Sigmoid colon (tissue), 7 donors: ENCODE measurements around the gene RAG2. TPM values are rescaled to one million over a fixed set of nuclear protein-coding genes. Genes with fewer than 3 reads are reported as not detected.

Experiments used
- DNase-seq: peaks from one replicate; pipeline ENCODE4 v3.0.0-alpha.2; 2019
- H3K27ac ChIP-seq, 4 donors: fragments of 200-600 bp; sonication (generic); one replicate each; pipeline ENCODE4 v1.5.1; 2016 to 2019; ENCODE audit warnings: mild to moderate bottlenecking in 1 of 4
- H3K27me3 ChIP-seq, 3 donors: fragments of 200-600 bp; sonication (generic); one replicate each; pipeline ENCODE4 v1.5.1; 2019; ENCODE audit warnings: mild to moderate bottlenecking in 1 of 3
- H3K36me3 ChIP-seq, 4 donors: fragments of 200-600 bp; sonication (generic); one replicate each; pipeline ENCODE4 v1.5.1; 2016 to 2019
- H3K4me1 ChIP-seq, 4 donors: fragments of 200-600 bp; sonication (generic); one replicate each; pipeline ENCODE4 v1.5.1; 2017 to 2019
- H3K4me3 ChIP-seq, 4 donors: fragments of 200-600 bp; sonication (generic); one replicate each; pipeline ENCODE4 v1.5.1; 2017 to 2019; ENCODE audit warnings: mild to moderate bottlenecking in 2 of 4, moderate library complexity in 1 of 4
- H3K9me3 ChIP-seq, 4 donors: fragments of 200-600 bp in 3 of 4; sonication (generic) in 3 of 4; one replicate each; pipeline versions ENCODE4 v1.5.1 to v1.6.1; 2013 to 2019
- CTCF ChIP-seq, 4 experiments: fragments of 450-650 bp in 3 of 4; fragments of 200-600 bp in 1 of 4; IDR thresholded peaks; one replicate each; pipeline ENCODE4 v1.5.1; 2016 to 2019; ENCODE audit warnings: antibody characterized with exemption in 4 of 4, mild to moderate bottlenecking in 3 of 4, moderate library complexity in 2 of 4
- EP300 ChIP-seq, 4 donors: sonication (generic); formaldehyde crosslinking; IDR thresholded peaks; one replicate each; pipeline ENCODE4 v1.6.1; 2017; ENCODE audit warnings: antibody characterized with exemption in 4 of 4
- POLR2A ChIP-seq, 2 donors: fragments of 450-650 bp; IDR thresholded peaks; one replicate each; pipeline ENCODE4 v1.6.1; 2016; ENCODE audit warnings: antibody characterized with exemption in 2 of 2, mild to moderate bottlenecking in 2 of 2, moderate library complexity in 2 of 2
- POLR2AphosphoS5 ChIP-seq, 4 donors: sonication (generic); formaldehyde crosslinking; IDR thresholded peaks; one replicate each; pipeline ENCODE4 v1.6.1; 2017; ENCODE audit warnings: antibody characterized with exemption in 4 of 4
- WGBS, 2 donors: extraction: QIAGEN DNeasy Blood & Tissue Kit; methylation state at CpG; one replicate each; pipeline ENCODE4 v1.1.7; 2013; 5-methylcytosine and 5-hydroxymethylcytosine counted together
- intact Hi-C: fragments of 100-400 bp; cut with DNase I; formaldehyde crosslinking; loops from one replicate; pipeline ENCODE4 v1.15.1; 2023
- polyA plus RNA-seq, 3 donors: library from polyadenylated mRNA; stranded (reverse); fragments of 200-250 nt; gene quantifications; one replicate each; pipeline ENCODE4 v1.2.3, GENCODE V29; 2013
- total RNA-seq, 4 donors: library from RNA; depleted of rRNA; stranded (reverse); fragments of >200 nt; gene quantifications; one replicate each; pipeline ENCODE4 v1.1.0, GENCODE V29; 2016
- donor health status: healthy with polysubstance abuse.
- donor health status: Bipolar disorder and iron deficiency.
- donor health status: healthy.

The RAG2 gene
- total and polyA plus RNA-seq, 7 donors = not detected

- H3K27me3 ChIP-seq = no peaks in the 10 kb centered on the region
- no peaks in the 10 kb centered on the region for H3K36me3 ChIP-seq
- no peak overlapping the region for H3K4me3 ChIP-seq
- intact Hi-C loops = loop anchor here (2.0 to 5.0 kb wide), 2 partner anchors 49 to 59 kb away; no protein-coding TSS in a partner anchor
- H3K27ac ChIP-seq = no peak overlapping the region
- DNase-seq = no peak
- WGBS, 2 donors = 91% methylated on average over 5 of the region's 5 CpGs
- no peaks in the 10 kb centered on the region for H3K9me3 ChIP-seq
- TF ChIP-seq POLR2A (IDR thresholded peaks at IDR 0.05) (no peak), CTCF (IDR thresholded peaks at IDR 0.05) (no peak), POLR2AphosphoS5 (IDR thresholded peaks at IDR 0.05) (no peak), EP300 (IDR thresholded peaks at IDR 0.05) (no peak)
- H3K4me1 ChIP-seq = peaks cover 0 to 41% (median 24%) of the 10 kb centered on the region in 4 donors
Measured at GRCh38 chr11:36623494-36623893, 25.5 kb upstream of the RAG2 start.

GRCh38 chr11:36622431-36623136 lies 24.5 kb upstream of the RAG2 start:
- no peaks in the 10 kb centered on the region for H3K27me3 ChIP-seq
- DNase-seq = no peak
- H3K27ac ChIP-seq = no peak overlapping the region
- H3K9me3 ChIP-seq = no peaks in the 10 kb centered on the region
- WGBS, 2 donors = 55 to 67% methylated on average over 3 of the region's 3 CpGs
- H3K4me1 ChIP-seq = peaks cover 0 to 40% (median 24%) of the 10 kb centered on the region in 4 donors
- TF ChIP-seq EP300 (IDR thresholded peaks at IDR 0.05) = no peak
- no peak for TF ChIP-seq POLR2AphosphoS5 (IDR thresholded peaks at IDR 0.05)
- TF ChIP-seq CTCF (IDR thresholded peaks at IDR 0.05) = peak; percentile 40 to 69 (median 55)
- no peak for TF ChIP-seq POLR2A (IDR thresholded peaks at IDR 0.05)
- intact Hi-C loops = loop anchor here (2.0 to 5.0 kb wide), 2 partner anchors 50 to 58 kb away; no protein-coding TSS in a partner anchor
- no peak overlapping the region for H3K4me3 ChIP-seq
- no peaks in the 10 kb centered on the region for H3K36me3 ChIP-seq

GRCh38 chr11:36620246-36620645 lies 22.2 kb upstream of the RAG2 start:
- Histone ChIP-seq H3K27me3 (no peaks in the 10 kb centered on the region), H3K4me3 (no peak overlapping the region), H3K36me3 (no peaks in the 10 kb centered on the region), H3K9me3 (no peaks in the 10 kb centered on the region), H3K4me1 (peaks cover 0 to 40% (median 23%) of the 10 kb centered on the region in 4 donors), H3K27ac (peak overlapping the region in 1 of 4 donors; percentile 57)
- no peak for TF ChIP-seq POLR2A (IDR thresholded peaks at IDR 0.05)
- no peak for TF ChIP-seq POLR2AphosphoS5 (IDR thresholded peaks at IDR 0.05)
- no peak for TF ChIP-seq EP300 (IDR thresholded peaks at IDR 0.05)
- no peak for TF ChIP-seq CTCF (IDR thresholded peaks at IDR 0.05)
- DNase-seq = no peak
- intact Hi-C loops = loop anchor here (5.0 kb wide), 1 partner anchor 52 kb away; no protein-coding TSS in a partner anchor

- no peaks in the 10 kb centered on the region for H3K36me3 ChIP-seq
- H3K4me3 ChIP-seq = peak overlapping the region in 3 of 4 donors; percentile 22 to 27 (median 27)
- no peaks in the 10 kb centered on the region for H3K27me3 ChIP-seq
- no peak for DNase-seq
- TF ChIP-seq CTCF (IDR thresholded peaks at IDR 0.05) (no peak), POLR2AphosphoS5 (IDR thresholded peaks at IDR 0.05) (no peak), EP300 (IDR thresholded peaks at IDR 0.05) (no peak), POLR2A (IDR thresholded peaks at IDR 0.05) (no peak)
- intact Hi-C loops = no loop called here
- 32 to 58% methylated on average over 5 of the region's 5 CpGs for WGBS, 2 donors
- H3K4me1 ChIP-seq = peaks cover 0 to 40% (median 23%) of the 10 kb centered on the region in 4 donors
- H3K27ac ChIP-seq = peak overlapping the region in 3 of 4 donors; percentile 46 to 63 (median 57)
- H3K9me3 ChIP-seq = no peaks in the 10 kb centered on the region
Measured at GRCh38 chr11:36619502-36619901, 21.5 kb upstream of the RAG2 start.
